ENCODE measurements around the gene GNA12. TPM values are rescaled to one million over a fixed set of nuclear protein-coding genes. Genes with fewer than 3 reads are reported as not detected.

Gene GNA12
- total RNA-seq, 4 donors from 2014 or later = 11.0 to 68.5 (median 20.4) TPM

DNA sequence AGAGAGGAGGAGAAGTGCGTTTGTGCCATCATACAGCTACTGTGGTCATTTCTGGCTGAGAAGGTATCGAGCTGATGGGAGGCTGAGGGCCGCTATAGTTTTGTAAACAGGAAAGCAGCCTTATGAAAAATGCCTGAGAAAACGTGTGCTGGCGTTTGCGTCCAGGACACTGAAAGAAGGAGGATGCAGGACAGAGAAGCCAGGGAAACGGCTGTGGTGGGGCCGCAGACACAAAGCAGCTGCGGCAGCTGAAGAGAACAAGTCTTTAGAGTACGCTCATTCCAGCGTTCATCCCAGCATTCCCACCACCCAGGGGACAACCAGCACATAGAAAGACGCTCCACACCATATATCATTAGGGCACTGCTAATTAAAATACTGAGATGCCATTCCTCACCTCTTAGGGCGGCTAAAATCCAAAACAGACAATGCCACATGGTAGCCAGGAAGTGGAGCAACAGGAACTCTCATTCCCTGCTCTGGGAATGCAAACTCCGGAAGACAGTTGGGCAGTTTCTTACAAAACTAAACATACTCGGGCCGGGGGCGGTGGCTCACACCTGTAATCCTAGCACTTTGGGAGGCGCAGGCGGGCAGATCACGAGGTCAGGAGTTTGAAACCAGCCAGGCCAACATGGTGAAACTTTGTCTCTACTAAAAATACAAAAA, 18.4 kb downstream of the GNA12 start:
- no peak for TF ChIP-seq POLR2A (IDR thresholded peaks at IDR 0.05)
- TF ChIP-seq, protein P1, sequence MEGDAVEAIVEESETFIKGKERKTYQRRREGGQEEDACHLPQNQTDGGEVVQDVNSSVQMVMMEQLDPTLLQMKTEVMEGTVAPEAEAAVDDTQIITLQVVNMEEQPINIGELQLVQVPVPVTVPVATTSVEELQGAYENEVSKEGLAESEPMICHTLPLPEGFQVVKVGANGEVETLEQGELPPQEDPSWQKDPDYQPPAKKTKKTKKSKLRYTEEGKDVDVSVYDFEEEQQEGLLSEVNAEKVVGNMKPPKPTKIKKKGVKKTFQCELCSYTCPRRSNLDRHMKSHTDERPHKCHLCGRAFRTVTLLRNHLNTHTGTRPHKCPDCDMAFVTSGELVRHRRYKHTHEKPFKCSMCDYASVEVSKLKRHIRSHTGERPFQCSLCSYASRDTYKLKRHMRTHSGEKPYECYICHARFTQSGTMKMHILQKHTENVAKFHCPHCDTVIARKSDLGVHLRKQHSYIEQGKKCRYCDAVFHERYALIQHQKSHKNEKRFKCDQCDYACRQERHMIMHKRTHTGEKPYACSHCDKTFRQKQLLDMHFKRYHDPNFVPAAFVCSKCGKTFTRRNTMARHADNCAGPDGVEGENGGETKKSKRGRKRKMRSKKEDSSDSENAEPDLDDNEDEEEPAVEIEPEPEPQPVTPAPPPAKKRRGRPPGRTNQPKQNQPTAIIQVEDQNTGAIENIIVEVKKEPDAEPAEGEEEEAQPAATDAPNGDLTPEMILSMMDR (IDR thresholded peaks at IDR 0.05) = no peak
- Histone ChIP-seq H3K27me3 (no peaks in the 10 kb centered on the region), H3K36me3 (no peaks in the 10 kb centered on the region), H3K9me3 (no peaks in the 10 kb centered on the region), H3K27ac (peak overlapping the region in 3 of 4 donors; percentile 21 to 62 (median 35)), H3K4me3 (no peak overlapping the region), H3K4me1 (peaks cover 0 to 14% (median 8%) of the 10 kb centered on the region in 4 donors)
- no peak for DNase-seq

- Histone ChIP-seq H3K4me3 (no peak overlapping the region), H3K36me3 (no peaks in the 10 kb centered on the region), H3K4me1 (peaks cover 0 to 14% (median 8%) of the 10 kb centered on the region in 4 donors), H3K27me3 (no peaks in the 10 kb centered on the region), H3K9me3 (no peaks in the 10 kb centered on the region), H3K27ac (peak overlapping the region in 2 of 4 donors; percentile 5 to 62)
- TF ChIP-seq, protein P1 (IDR thresholded peaks at IDR 0.05) = no peak
- TF ChIP-seq POLR2A (IDR thresholded peaks at IDR 0.05) = no peak
- peak in 2 of 3 donors; percentile 63 to 66 for DNase-seq
Observed at GRCh38 chr7:2824678-2825461, 19.2 kb downstream of the GNA12 start.

- Histone ChIP-seq H3K36me3 (no peaks in the 10 kb centered on the region), H3K4me3 (no peak overlapping the region), H3K27me3 (no peaks in the 10 kb centered on the region), H3K27ac (peak overlapping the region in 1 of 4 donors; percentile 62), H3K9me3 (no peaks in the 10 kb centered on the region), H3K4me1 (peaks cover 0 to 14% (median 8%) of the 10 kb centered on the region in 4 donors)
- TF ChIP-seq, protein P1 (IDR thresholded peaks at IDR 0.05) = no peak
- TF ChIP-seq POLR2A (IDR thresholded peaks at IDR 0.05) = no peak
- DNase-seq = no peak
Observed at GRCh38 chr7:2824026-2824677, 20.0 kb downstream of the GNA12 start.

GRCh38 chr7:2823130-2823529, 21.0 kb downstream of the GNA12 start:
- TF ChIP-seq, protein P1 (IDR thresholded peaks at IDR 0.05) = no peak
- H3K4me1 ChIP-seq = peaks cover 0 to 14% (median 8%) of the 10 kb centered on the region in 4 donors
- H3K27ac ChIP-seq = peak overlapping the region in 1 of 4 donors; percentile 8
- no peaks in the 10 kb centered on the region for H3K27me3 ChIP-seq
- no peaks in the 10 kb centered on the region for H3K9me3 ChIP-seq
- no peak for DNase-seq
- no peak overlapping the region for H3K4me3 ChIP-seq
- no peaks in the 10 kb centered on the region for H3K36me3 ChIP-seq

GRCh38 chr7:2821842-2822507, 22.1 kb downstream of the GNA12 start:
- Histone ChIP-seq H3K27ac (peak overlapping the region; percentile 3 to 68 (median 56)), H3K4me1 (peaks cover 0 to 14% (median 8%) of the 10 kb centered on the region in 4 donors)
- DNase-seq = peak in 1 of 3 donors; percentile 62

More at GRCh38 chr7:2821842-2822507, 22.1 kb downstream of the GNA12 start:
- no peak for TF ChIP-seq POLR2A (IDR thresholded peaks at IDR 0.05)
- no peaks in the 10 kb centered on the region for H3K36me3 ChIP-seq
- H3K4me3 ChIP-seq = no peak overlapping the region
- no peaks in the 10 kb centered on the region for H3K27me3 ChIP-seq
- H3K9me3 ChIP-seq = no peaks in the 10 kb centered on the region
